PC-3 (cell line): ENCODE results near the gene GTF3C5.

Experiments used
- CTCF ChIP-seq: fragments of 300-600 bp; sonication (generic); conservative IDR thresholded peaks from 2 replicates; pipeline ENCODE4 v1.5.1; 2017; ENCODE audit warnings: antibody characterized with exemption, low read depth, mild to moderate bottlenecking, low read length
- EZH2 ChIP-seq: fragments of 300-600 bp; sonication (generic); IDR thresholded peaks from one replicate; pipeline ENCODE4 v1.6.1; 2017; ENCODE audit warnings: antibody characterized with exemption, mild to moderate bottlenecking, low read length; ENCODE audit not compliant: unreplicated experiment
- EZH2phosphoT487 ChIP-seq: fragments of 300-600 bp; sonication (generic); IDR thresholded peaks from 2 replicates; pipeline ENCODE4 v1.6.1; 2018; ENCODE audit warnings: mild to moderate bottlenecking, antibody characterized with exemption, low read length, borderline replicate concordance

- TF ChIP-seq CTCF (no peak), EZH2phosphoT487 (no peak), EZH2 (no peak)
Observed at GRCh38 chr9:132984202-132985070, 46.4 kb upstream of the GTF3C5 start.
